A549 treated with CORT108297 at 1 μM for 4 hours (cell line): ENCODE measurements around the gene MSGN1. TPM values are rescaled to one million over a fixed set of nuclear protein-coding genes. Genes with fewer than 3 reads are reported as not detected.

Source experiments
- total RNA-seq: library from RNA; stranded (reverse); fragments of 200-300 nt; extraction: Qiagen RNA extraction; gene quantifications from 5 replicates; pipeline ENCODE4 v1.2.3, GENCODE V29; 2022

The MSGN1 gene, protein sequence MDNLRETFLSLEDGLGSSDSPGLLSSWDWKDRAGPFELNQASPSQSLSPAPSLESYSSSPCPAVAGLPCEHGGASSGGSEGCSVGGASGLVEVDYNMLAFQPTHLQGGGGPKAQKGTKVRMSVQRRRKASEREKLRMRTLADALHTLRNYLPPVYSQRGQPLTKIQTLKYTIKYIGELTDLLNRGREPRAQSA
- not detected in 5 replicates for total RNA-seq

DNA sequence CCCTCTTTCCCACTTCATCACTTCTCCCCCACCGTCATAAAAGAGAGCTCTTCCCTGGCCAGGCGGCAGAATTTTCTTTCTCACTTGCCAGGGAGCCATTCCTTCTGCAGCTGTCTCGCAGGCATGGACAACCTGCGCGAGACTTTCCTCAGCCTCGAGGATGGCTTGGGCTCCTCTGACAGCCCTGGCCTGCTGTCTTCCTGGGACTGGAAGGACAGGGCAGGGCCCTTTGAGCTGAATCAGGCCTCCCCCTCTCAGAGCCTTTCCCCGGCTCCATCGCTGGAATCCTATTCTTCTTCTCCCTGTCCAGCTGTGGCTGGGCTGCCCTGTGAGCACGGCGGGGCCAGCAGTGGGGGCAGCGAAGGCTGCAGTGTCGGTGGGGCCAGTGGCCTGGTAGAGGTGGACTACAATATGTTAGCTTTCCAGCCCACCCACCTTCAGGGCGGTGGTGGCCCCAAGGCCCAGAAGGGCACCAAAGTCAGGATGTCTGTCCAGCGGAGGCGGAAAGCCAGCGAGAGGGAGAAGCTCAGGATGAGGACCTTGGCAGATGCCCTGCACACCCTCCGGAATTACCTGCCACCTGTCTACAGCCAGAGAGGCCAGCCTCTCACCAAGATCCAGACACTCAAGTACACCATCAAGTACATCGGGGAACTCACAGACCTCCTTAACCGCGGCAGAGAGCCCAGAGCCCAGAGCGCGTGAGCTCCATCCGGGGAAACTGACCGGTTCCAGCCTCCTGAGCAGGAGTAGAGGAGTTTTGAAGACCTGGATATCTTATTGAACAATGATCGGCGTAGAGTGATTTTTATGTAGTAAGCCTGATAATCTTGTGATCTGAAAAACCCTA, at the start of gene MSGN1:
Gene MSGN1 (plus strand): TSS at position 65 of the 850 bp plus-strand sequence. CDS start 59 bp downstream, at position 124.

Other genes with a start within 250 kb of the MSGN1 start
- gene SMC6, start 62.6 kb upstream of the MSGN1 start, total RNA-seq = 23.4 to 36.7 TPM (median 29.6 TPM) in 5 replicates
- 12.2 to 13.7 TPM (median 13.5 TPM) in 5 replicates for gene GEN1, start 62.3 kb upstream of the MSGN1 start, total RNA-seq
- gene KCNS3, start 62.2 kb downstream of the MSGN1 start, total RNA-seq = 1.1 to 1.5 TPM (median 1.4 TPM) in 5 replicates